Ectodermal cell (in vitro differentiated cells): ENCODE measurements around the gene ID1.

Experiments
- H3K27ac ChIP-seq: 2 replicates; pipeline ENCODE4 v1.7.0; 2013; ENCODE audit warnings: mild to moderate bottlenecking, low read depth, low read length; ENCODE audit not compliant: insufficient read depth, poor library complexity, severe bottlenecking
- H3K27me3 ChIP-seq: 2 replicates; pipeline ENCODE4 v1.7.0; 2013; ENCODE audit warnings: mild to moderate bottlenecking, low read length; ENCODE audit not compliant: insufficient read depth, control insufficient read depth, poor library complexity, severe bottlenecking
- H3K36me3 ChIP-seq: one replicate; pipeline ENCODE4 v1.7.0; 2013; ENCODE audit warnings: low read length; ENCODE audit not compliant: control insufficient read depth, insufficient read depth
- H3K4me1 ChIP-seq: one replicate; pipeline ENCODE4 v1.7.0; 2013; ENCODE audit warnings: low read length; ENCODE audit not compliant: control insufficient read depth, insufficient read depth
- H3K4me3 ChIP-seq: 2 replicates; pipeline ENCODE4 v1.7.0; 2013; ENCODE audit warnings: low read depth, low read length, control low read depth; ENCODE audit not compliant: insufficient read depth
- H3K9me3 ChIP-seq: 2 replicates; pipeline ENCODE4 v1.7.0; 2013; ENCODE audit warnings: mild to moderate bottlenecking, low read length, moderate library complexity; ENCODE audit not compliant: control insufficient read depth
- WGBS, 2 experiments: methylation state at CpG; one replicate each; pipeline ENCODE4 v1.1.7; 2013; ENCODE audit warnings: missing lambda C conversion rate in 2 of 2; 5-methylcytosine and 5-hydroxymethylcytosine counted together

The ID1 gene

DNA sequence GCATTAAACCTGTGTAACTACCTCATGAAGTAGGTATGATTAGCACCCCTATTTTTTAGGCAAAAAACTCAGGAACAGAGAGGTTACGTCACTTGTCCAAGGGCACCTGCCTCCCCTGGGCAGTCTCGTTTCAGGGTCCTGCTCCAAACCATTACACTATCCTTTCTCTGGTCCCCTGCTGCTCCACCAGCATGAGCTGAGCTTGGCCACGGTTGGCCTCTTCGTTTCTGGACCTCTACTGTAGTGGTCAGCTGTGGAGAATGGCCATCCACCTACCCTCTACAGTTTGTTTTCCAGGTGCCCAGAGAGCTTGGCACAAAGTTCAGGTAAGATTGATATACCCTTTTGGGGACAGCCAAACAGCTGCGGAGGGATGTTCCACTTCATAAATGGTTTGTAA is 49.4 kb downstream of the ID1 start:
- H3K4me1 ChIP-seq: no peaks in the 10 kb centered on the region
- WGBS, 2 experiments: 86 to 89% methylated on average over 5 of the region's 5 CpGs
- H3K27me3 ChIP-seq: no peaks in the 10 kb centered on the region
- H3K27ac ChIP-seq: no peak overlapping the region
- H3K9me3 ChIP-seq: no peaks in the 10 kb centered on the region
- no peak overlapping the region for H3K4me3 ChIP-seq
- no peaks in the 10 kb centered on the region for H3K36me3 ChIP-seq
